ENCODE data around the gene CCL2. TPM values are rescaled to one million over a fixed set of nuclear protein-coding genes. Genes with fewer than 3 reads are reported as not detected.

The CCL2 gene
- total RNA-seq, 2 experiments from 2014 or later, result not detected

- Histone ChIP-seq H3K4me3 (ENCODE audit: low read depth, low read length, poor library complexity, severe bottlenecking) (no peak overlapping the region), H2AFZ (ENCODE audit: low read length) (no peak overlapping the region), H3K36me3 (ENCODE audit: insufficient read depth, low read length) (no peaks in the 10 kb centered on the region), H3K79me2 (ENCODE audit: insufficient read depth, low read depth, low read length) (no peaks in the 10 kb centered on the region), H3K9me2 (ENCODE audit: insufficient read depth, low read length) (no peaks in the 10 kb centered on the region), H3K4me1 (ENCODE audit: insufficient read depth, low read length, poor library complexity, severe bottlenecking) (no peaks in the 10 kb centered on the region), H3K9me3 (ENCODE audit: low read length) (no peaks in the 10 kb centered on the region), H3K4me2 (ENCODE audit: low read length) (no peak overlapping the region), H4K20me1 (ENCODE audit: insufficient read depth, low read length) (no peaks in the 10 kb centered on the region), H3K27ac (ENCODE audit: low read depth, low read length, poor library complexity, severe bottlenecking) (no peak overlapping the region)
- CTCF ChIA-PET (ENCODE audit: unreplicated experiment), result no interaction called here
- intact Hi-C loops (cut with micrococcal nuclease; ENCODE audit: unreplicated experiment), result no loop called here
- POLR2A ChIA-PET, result no interaction called here
- BruUV-seq (replicated peaks), result no TSS peak
- no peak for TF ChIP-seq EZH2phosphoT487 (IDR thresholded peaks at IDR 0.05; ENCODE audit: borderline replicate concordance, low read depth, low read length)
- TF ChIP-seq CTCF (conservative IDR thresholded peaks at IDR 0.05; ENCODE audit: low read length), result no peak
- DNase-seq (ENCODE audit: low spot score), result no peak
These were observed 32.8 kb downstream of the CCL2 start for GRCh38 chr17:34287875-34288274.

DNA sequence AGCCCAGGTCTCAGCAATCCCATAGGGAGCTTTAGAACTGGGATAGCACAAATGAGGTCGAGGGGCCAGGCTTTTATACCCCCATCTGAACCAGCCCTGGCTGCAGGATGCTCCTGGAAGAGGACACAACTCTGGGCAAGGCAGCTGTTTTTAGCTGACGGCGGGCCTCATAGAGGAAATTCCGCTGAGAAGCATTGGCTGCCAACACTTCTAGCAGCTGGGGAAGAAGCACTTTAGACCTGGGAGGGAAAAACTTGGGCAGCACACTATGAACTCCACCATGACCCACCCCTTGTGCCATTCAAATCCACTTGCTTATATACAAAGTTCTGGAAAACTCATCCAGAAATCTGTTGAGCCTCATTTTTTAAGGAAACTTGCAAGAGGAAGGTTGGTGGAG, 35.5 kb downstream of the CCL2 start:
- no peaks in the 10 kb centered on the region for H3K9me2 ChIP-seq (ENCODE audit: insufficient read depth, low read length)
- intact Hi-C loops (cut with micrococcal nuclease; ENCODE audit: unreplicated experiment), result no loop called here
- no TSS peak for BruUV-seq (replicated peaks)
- DNase-seq (ENCODE audit: low spot score), result no peak
- no peaks in the 10 kb centered on the region for H3K36me3 ChIP-seq (ENCODE audit: insufficient read depth, low read length)
- CTCF ChIA-PET (ENCODE audit: unreplicated experiment), result no interaction called here
- no peak overlapping the region for H3K27ac ChIP-seq (ENCODE audit: low read depth, low read length, poor library complexity, severe bottlenecking)
- H3K79me2 ChIP-seq (ENCODE audit: insufficient read depth, low read depth, low read length), result no peaks in the 10 kb centered on the region
- H3K4me1 ChIP-seq (ENCODE audit: insufficient read depth, low read length, poor library complexity, severe bottlenecking), result no peaks in the 10 kb centered on the region
- TF ChIP-seq EZH2phosphoT487 (IDR thresholded peaks at IDR 0.05; ENCODE audit: borderline replicate concordance, low read depth, low read length) (no peak), CTCF (conservative IDR thresholded peaks at IDR 0.05; ENCODE audit: low read length) (no peak)
- H2AFZ ChIP-seq (ENCODE audit: low read length), result no peak overlapping the region
- H3K9me3 ChIP-seq (ENCODE audit: low read length), result no peaks in the 10 kb centered on the region
- H4K20me1 ChIP-seq (ENCODE audit: insufficient read depth, low read length), result no peaks in the 10 kb centered on the region
- H3K4me2 ChIP-seq (ENCODE audit: low read length), result no peak overlapping the region
- POLR2A ChIA-PET, result no interaction called here
- H3K4me3 ChIP-seq (ENCODE audit: low read depth, low read length, poor library complexity, severe bottlenecking), result no peak overlapping the region

GRCh38 chr17:34291721-34292348, 36.8 kb downstream of the CCL2 start:
- no peak overlapping the region for H3K4me3 ChIP-seq (ENCODE audit: low read depth, low read length, poor library complexity, severe bottlenecking)
- H3K27ac ChIP-seq (ENCODE audit: low read depth, low read length, poor library complexity, severe bottlenecking), result no peak overlapping the region
- no peak overlapping the region for H2AFZ ChIP-seq (ENCODE audit: low read length)
- H4K20me1 ChIP-seq (ENCODE audit: insufficient read depth, low read length), result no peaks in the 10 kb centered on the region
- H3K4me1 ChIP-seq (ENCODE audit: insufficient read depth, low read length, poor library complexity, severe bottlenecking), result no peaks in the 10 kb centered on the region
- no peaks in the 10 kb centered on the region for H3K9me3 ChIP-seq (ENCODE audit: low read length)
- intact Hi-C loops (cut with micrococcal nuclease; ENCODE audit: unreplicated experiment), result no loop called here
- no peak for DNase-seq (ENCODE audit: low spot score)
- no peaks in the 10 kb centered on the region for H3K9me2 ChIP-seq (ENCODE audit: insufficient read depth, low read length)
- POLR2A ChIA-PET, result no interaction called here
- H3K36me3 ChIP-seq (ENCODE audit: insufficient read depth, low read length), result no peaks in the 10 kb centered on the region
- no TSS peak for BruUV-seq (replicated peaks)
- H3K4me2 ChIP-seq (ENCODE audit: low read length), result no peak overlapping the region
- CTCF ChIA-PET (ENCODE audit: unreplicated experiment), result no interaction called here
- no peaks in the 10 kb centered on the region for H3K79me2 ChIP-seq (ENCODE audit: insufficient read depth, low read depth, low read length)
- TF ChIP-seq EZH2phosphoT487 (IDR thresholded peaks at IDR 0.05; ENCODE audit: borderline replicate concordance, low read depth, low read length) (no peak), CTCF (conservative IDR thresholded peaks at IDR 0.05; ENCODE audit: low read length) (no peak)

Data from OCI-LY7 (cell line).